KMS-11 (cell line): Measurements from ENCODE around the gene TMEM229B.

Source experiments
- H2AFZ ChIP-seq: fragments of 200-600 bp; sonication (generic); 2 replicates; pipeline ENCODE4 v1.6.1; 2016; ENCODE audit warnings: antibody characterized with exemption, mixed run types, low read depth
- H3K27ac ChIP-seq: fragments of 200-600 bp; sonication (generic); 2 replicates; pipeline ENCODE4 v1.6.1; 2016; ENCODE audit warnings: mild to moderate bottlenecking, mixed run types
- H3K27me3 ChIP-seq: fragments of 200-600 bp; sonication (generic); 2 replicates; pipeline ENCODE4 v1.6.1; 2017; ENCODE audit warnings: mild to moderate bottlenecking, low read depth, mixed run types, moderate library complexity; ENCODE audit not compliant: insufficient read depth
- H3K36me3 ChIP-seq: fragments of 200-600 bp; sonication (generic); 2 replicates; pipeline ENCODE4 v1.6.1; 2017; ENCODE audit warnings: mild to moderate bottlenecking, mixed run types; ENCODE audit not compliant: insufficient read depth
- H3K4me1 ChIP-seq: fragments of 200-600 bp; sonication (generic); 2 replicates; pipeline ENCODE4 v1.6.1; 2016; ENCODE audit warnings: mild to moderate bottlenecking, low read depth, mixed run types; ENCODE audit not compliant: poor library complexity, severe bottlenecking
- H3K4me2 ChIP-seq: fragments of 200-600 bp; sonication (generic); 2 replicates; pipeline ENCODE4 v1.7.0; 2016; ENCODE audit warnings: mild to moderate bottlenecking, mixed run types
- H3K4me3 ChIP-seq: fragments of 200-600 bp; sonication (generic); IDR thresholded peaks from 2 replicates; pipeline ENCODE4 v1.6.1; 2017; ENCODE audit warnings: low read depth, low read length, mixed read lengths; ENCODE audit not compliant: insufficient read depth
- H3K79me2 ChIP-seq: fragments of 200-600 bp; sonication (generic); 2 replicates; pipeline ENCODE4 v1.6.1; 2016; ENCODE audit warnings: low read depth, mixed run types; ENCODE audit not compliant: insufficient read depth
- H3K9ac ChIP-seq: fragments of 200-600 bp; sonication (generic); 2 replicates; pipeline ENCODE4 v1.6.1; 2016; ENCODE audit warnings: mild to moderate bottlenecking, mixed run types
- H4K20me1 ChIP-seq: fragments of 200-600 bp; sonication (generic); 2 replicates; pipeline ENCODE4 v1.6.1; 2016; ENCODE audit warnings: mild to moderate bottlenecking, mixed run types; ENCODE audit not compliant: insufficient read depth
- TF ChIP-seq, protein P1 (sequence below): fragments of 200-600 bp; sonication (generic); conservative IDR thresholded peaks from 2 replicates; pipeline ENCODE4 v1.6.1; 2017; ENCODE audit warnings: low read depth, mild to moderate bottlenecking, antibody characterized with exemption, low read length, moderate library complexity, mixed read lengths

TMEM229B gene

DNA sequence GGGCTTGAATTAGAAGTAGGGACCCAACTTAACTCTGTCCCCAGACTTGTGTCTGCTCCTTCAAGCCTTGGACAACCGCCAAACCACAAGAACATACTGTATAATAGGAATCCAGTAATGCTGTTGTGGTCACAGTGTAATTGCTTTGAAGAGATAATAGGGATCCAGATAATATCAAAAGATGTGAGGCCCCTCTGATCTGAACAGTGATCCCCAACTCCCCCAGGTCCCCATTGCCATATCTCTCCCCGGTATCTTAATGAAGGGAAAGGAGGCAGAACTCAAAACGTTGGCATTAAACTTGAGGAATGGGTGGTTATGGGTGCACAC is 36.1 kb upstream of the TMEM229B start:
- Histone ChIP-seq H3K36me3 (no peaks in the 10 kb centered on the region), H3K9ac (no peak overlapping the region), H4K20me1 (no peaks in the 10 kb centered on the region), H3K79me2 (no peaks in the 10 kb centered on the region), H3K4me2 (peak overlapping the region; percentile 29; the same call in 1 of the 2 replicates), H3K27ac (no peak overlapping the region), H3K27me3 (no peaks in the 10 kb centered on the region), H3K4me1 (peaks cover 10% of the 10 kb centered on the region), H2AFZ (no peak overlapping the region), H3K4me3 (no peak overlapping the region)
- TF ChIP-seq, protein P1, sequence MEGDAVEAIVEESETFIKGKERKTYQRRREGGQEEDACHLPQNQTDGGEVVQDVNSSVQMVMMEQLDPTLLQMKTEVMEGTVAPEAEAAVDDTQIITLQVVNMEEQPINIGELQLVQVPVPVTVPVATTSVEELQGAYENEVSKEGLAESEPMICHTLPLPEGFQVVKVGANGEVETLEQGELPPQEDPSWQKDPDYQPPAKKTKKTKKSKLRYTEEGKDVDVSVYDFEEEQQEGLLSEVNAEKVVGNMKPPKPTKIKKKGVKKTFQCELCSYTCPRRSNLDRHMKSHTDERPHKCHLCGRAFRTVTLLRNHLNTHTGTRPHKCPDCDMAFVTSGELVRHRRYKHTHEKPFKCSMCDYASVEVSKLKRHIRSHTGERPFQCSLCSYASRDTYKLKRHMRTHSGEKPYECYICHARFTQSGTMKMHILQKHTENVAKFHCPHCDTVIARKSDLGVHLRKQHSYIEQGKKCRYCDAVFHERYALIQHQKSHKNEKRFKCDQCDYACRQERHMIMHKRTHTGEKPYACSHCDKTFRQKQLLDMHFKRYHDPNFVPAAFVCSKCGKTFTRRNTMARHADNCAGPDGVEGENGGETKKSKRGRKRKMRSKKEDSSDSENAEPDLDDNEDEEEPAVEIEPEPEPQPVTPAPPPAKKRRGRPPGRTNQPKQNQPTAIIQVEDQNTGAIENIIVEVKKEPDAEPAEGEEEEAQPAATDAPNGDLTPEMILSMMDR = no peak

DNA sequence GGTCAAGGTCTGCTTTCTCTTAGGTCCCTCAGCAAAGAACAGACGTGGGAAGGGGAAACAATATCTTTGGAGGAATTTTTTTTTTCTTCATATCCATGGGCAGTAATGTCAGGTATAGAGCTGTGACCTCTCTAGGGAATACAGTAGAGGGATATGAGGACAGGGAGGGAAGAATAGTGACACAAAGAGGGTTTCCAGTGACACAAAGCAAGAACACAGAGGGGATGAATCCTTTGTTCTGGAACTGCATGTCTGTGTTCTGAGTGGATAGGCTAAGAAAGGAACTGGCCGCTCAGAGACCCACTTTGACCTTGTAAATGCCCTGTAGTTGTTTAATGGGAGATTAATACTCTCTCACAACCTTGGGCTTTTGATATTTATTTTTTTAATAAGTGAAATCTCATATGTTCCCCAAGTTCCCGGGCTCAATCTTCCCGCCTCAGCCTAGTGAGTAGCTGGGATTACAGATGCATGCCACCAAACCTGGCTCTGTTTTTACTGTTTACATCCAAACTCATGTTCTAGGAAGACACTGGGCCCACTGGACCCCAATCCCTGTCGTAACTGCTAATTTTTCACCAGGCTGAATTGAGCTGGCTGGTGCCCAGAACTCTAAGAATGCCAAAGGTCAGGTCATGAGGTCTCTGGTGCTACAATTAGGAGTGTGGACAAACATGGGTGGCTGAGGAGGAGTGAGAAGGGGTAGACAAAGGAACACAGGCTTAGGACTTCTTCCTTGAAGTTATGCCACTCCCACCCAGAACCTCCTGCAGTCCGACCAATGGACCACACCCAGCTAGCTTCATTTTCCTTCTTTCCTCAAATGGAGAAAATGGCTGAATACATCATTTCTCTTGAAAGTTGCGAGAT is 35.5 kb upstream of the TMEM229B start:
- Histone ChIP-seq H4K20me1 (no peaks in the 10 kb centered on the region), H2AFZ (no peak overlapping the region), H3K4me2 (peak overlapping the region; percentile 29; the same call in 1 of the 2 replicates), H3K79me2 (no peaks in the 10 kb centered on the region), H3K36me3 (no peaks in the 10 kb centered on the region), H3K4me3 (no peak overlapping the region), H3K9ac (no peak overlapping the region), H3K27ac (no peak overlapping the region), H3K4me1 (peaks cover 10% of the 10 kb centered on the region), H3K27me3 (no peaks in the 10 kb centered on the region)
- TF ChIP-seq, protein P1 = no peak

DNA sequence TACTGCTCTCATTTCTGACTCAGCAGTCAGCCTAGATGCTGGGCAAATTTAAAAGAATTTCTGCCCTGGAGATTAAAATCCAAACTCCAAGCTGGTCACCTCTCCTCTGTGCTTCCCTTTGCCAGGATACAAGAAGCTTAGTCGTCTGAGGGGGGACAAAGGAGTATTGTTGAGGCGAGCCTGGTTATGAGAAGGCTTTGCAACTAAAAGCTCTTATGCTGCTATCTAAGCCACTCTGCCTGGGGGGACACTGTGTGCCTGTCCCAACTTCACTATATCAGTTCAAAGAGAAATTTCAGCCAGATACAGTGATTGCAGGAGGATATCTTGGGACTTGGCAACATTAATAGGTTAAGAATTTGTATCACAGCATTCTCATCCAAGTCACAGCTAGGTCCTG is 33.7 kb upstream of the TMEM229B start:
- H4K20me1 ChIP-seq = no peaks in the 10 kb centered on the region
- H3K27ac ChIP-seq = no peak overlapping the region
- peaks cover 10% of the 10 kb centered on the region for H3K4me1 ChIP-seq
- no peak overlapping the region for H2AFZ ChIP-seq
- H3K36me3 ChIP-seq = no peaks in the 10 kb centered on the region
- no peak overlapping the region for H3K4me3 ChIP-seq
- no peak overlapping the region for H3K9ac ChIP-seq
- no peak overlapping the region for H3K4me2 ChIP-seq
- H3K79me2 ChIP-seq = no peaks in the 10 kb centered on the region
- TF ChIP-seq, protein P1 = no peak
- no peaks in the 10 kb centered on the region for H3K27me3 ChIP-seq

DNA sequence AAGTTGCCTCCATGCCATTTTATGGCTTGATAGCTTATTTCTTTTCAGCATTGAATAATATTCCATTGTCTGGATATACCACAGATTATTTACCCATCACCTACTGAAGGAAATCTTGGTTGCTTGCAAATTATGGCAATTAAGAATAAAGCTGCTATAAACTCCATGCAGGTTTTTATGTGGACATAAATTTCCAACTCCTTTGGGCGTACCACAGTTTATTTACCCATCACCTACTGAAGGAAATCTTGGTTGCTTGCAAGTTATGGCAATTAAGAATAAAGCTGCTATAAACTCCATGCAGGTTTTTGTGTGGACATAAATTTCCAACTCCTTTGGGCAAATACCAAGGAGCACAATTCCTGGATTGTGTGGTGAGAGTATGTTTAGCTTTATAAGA is 32.0 kb upstream of the TMEM229B start:
- TF ChIP-seq, protein P1 = no peak
- Histone ChIP-seq H3K27me3 (no peaks in the 10 kb centered on the region), H3K79me2 (no peaks in the 10 kb centered on the region), H3K9ac (no peak overlapping the region), H4K20me1 (no peaks in the 10 kb centered on the region), H2AFZ (no peak overlapping the region), H3K36me3 (no peaks in the 10 kb centered on the region), H3K4me2 (no peak overlapping the region), H3K27ac (no peak overlapping the region), H3K4me1 (peaks cover 14% of the 10 kb centered on the region), H3K4me3 (no peak overlapping the region)
